Prostate gland (tissue), 2 donors: ENCODE data around the gene ARSJ.

Source experiments
- CTCF ChIP-seq, 4 experiments: fragments of 200-600 bp in 2 of 4; fragments of 450-650 bp in 2 of 4; sonication (generic) in 2 of 4; IDR thresholded peaks; 1 replicate in 3 of 4; 2 replicates in 1 of 4; pipeline ENCODE4 v1.5.1; 2016 to 2019; ENCODE audit warnings: antibody characterized with exemption in 4 of 4, mild to moderate bottlenecking in 2 of 4, moderate library complexity in 2 of 4
- POLR2A ChIP-seq: fragments of 450-650 bp; IDR thresholded peaks from one replicate; pipeline ENCODE4 v1.6.1; 2016; ENCODE audit warnings: antibody characterized with exemption, mild to moderate bottlenecking
- POLR2AphosphoS5 ChIP-seq: sonication (generic); formaldehyde crosslinking; IDR thresholded peaks from one replicate; pipeline ENCODE4 v1.6.1; 2017; ENCODE audit warnings: antibody characterized with exemption

- no peak for TF ChIP-seq CTCF (IDR thresholded peaks at IDR 0.05)
- no peak for TF ChIP-seq POLR2A
- no peak for TF ChIP-seq POLR2AphosphoS5
These were observed 94.8 kb downstream of the ARSJ start for GRCh38 chr4:113884655-113885054.
